Measurements from ENCODE around the gene ZNF750. TPM values are rescaled to one million over a fixed set of nuclear protein-coding genes. Genes with fewer than 3 reads are reported as not detected.

Gene ZNF750
- polyA plus RNA-seq, 1 donor (not counting 4 experiments of a cell fraction or from before 2014, with no cell fraction given) = 5.5 TPM

DNA sequence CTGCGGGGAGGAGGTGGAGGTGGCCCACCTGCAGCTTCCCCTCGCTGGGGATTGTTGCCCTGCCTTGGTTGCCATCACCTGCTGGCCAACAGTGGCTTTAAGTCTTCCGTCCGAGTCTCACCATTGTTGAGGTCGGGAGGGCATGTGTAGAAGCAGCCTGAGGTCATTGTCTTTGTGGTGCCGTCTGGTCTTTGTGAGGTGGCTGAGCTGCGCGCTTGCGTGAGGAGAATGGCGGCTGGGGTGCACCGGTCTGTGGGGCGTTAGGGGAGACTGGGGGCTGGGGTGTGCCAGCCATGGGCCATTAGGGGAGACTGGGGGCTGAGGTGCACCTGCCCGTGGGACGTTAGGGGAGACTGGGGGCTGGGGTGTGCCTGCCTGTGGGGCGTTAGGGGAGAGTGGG, 36.2 kb downstream of the ZNF750 start:
- Histone ChIP-seq H2AFZ (ENCODE audit: control insufficient read depth, low read length) (no peak overlapping the region), H3K36me3 (ENCODE audit: control insufficient read depth in 2 of 2, extremely low read depth in 1 of 2, insufficient read depth in 2 of 2, low read length in 2 of 2) (peaks cover 5 to 24% of the 10 kb centered on the region in 2 experiments), H3K27me3 (ENCODE audit: control insufficient read depth, extremely low read depth, insufficient read depth, low read length) (no peaks in the 10 kb centered on the region), H3K79me2 (ENCODE audit: control insufficient read depth, insufficient read depth, low read length) (peaks cover 30% of the 10 kb centered on the region), H4K20me1 (ENCODE audit: control insufficient read depth, extremely low read depth, insufficient read depth, low read length) (peaks cover 7% of the 10 kb centered on the region), H3K4me2 (ENCODE audit: control insufficient read depth, extremely low read depth, insufficient read depth, low read depth, low read length) (no peak overlapping the region), H3K27ac (ENCODE audit: control insufficient read depth, insufficient read depth, low read length) (no peak overlapping the region), H3K9me1 (ENCODE audit: control insufficient read depth, extremely low read depth, insufficient read depth, low read length) (no peaks in the 10 kb centered on the region), H3K4me1 (ENCODE audit: control insufficient read depth, extremely low read depth, insufficient read depth, low read length) (no peaks in the 10 kb centered on the region), H3K9ac (ENCODE audit: control insufficient read depth, extremely low read depth, insufficient read depth, low read length) (no peak overlapping the region), H3K4me3 (ENCODE audit: control insufficient read depth in 2 of 3, extremely low read depth in 1 of 3, insufficient read depth in 2 of 3, low read depth in 1 of 3, low read length in 3 of 3) (no peak overlapping the region), H3K9me3 (ENCODE audit: control insufficient read depth, low read depth, low read length) (no peaks in the 10 kb centered on the region)
- dilution Hi-C loops (cut with MboI; ENCODE audit: extremely low pct_ligation_motif_present, low sequenced_read_pairs) = no loop called here
- TF ChIP-seq, protein P1, sequence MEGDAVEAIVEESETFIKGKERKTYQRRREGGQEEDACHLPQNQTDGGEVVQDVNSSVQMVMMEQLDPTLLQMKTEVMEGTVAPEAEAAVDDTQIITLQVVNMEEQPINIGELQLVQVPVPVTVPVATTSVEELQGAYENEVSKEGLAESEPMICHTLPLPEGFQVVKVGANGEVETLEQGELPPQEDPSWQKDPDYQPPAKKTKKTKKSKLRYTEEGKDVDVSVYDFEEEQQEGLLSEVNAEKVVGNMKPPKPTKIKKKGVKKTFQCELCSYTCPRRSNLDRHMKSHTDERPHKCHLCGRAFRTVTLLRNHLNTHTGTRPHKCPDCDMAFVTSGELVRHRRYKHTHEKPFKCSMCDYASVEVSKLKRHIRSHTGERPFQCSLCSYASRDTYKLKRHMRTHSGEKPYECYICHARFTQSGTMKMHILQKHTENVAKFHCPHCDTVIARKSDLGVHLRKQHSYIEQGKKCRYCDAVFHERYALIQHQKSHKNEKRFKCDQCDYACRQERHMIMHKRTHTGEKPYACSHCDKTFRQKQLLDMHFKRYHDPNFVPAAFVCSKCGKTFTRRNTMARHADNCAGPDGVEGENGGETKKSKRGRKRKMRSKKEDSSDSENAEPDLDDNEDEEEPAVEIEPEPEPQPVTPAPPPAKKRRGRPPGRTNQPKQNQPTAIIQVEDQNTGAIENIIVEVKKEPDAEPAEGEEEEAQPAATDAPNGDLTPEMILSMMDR (optimal IDR thresholded peaks at IDR 0.05 in 1 of 3, IDR thresholded peaks at IDR 0.05 in 1 of 3, conservative IDR thresholded peaks at IDR 0.05 in 1 of 3; ENCODE audit: extremely low read depth in 1 of 3, insufficient read depth in 2 of 3, low read length in 3 of 3) = no peak
- no peak for TF ChIP-seq EZH2 (IDR thresholded peaks at IDR 0.05; ENCODE audit: low read length)
- DNase-seq (ENCODE audit: low read depth, low spot score) (no peak), FAIRE-seq (no peak)

DNA sequence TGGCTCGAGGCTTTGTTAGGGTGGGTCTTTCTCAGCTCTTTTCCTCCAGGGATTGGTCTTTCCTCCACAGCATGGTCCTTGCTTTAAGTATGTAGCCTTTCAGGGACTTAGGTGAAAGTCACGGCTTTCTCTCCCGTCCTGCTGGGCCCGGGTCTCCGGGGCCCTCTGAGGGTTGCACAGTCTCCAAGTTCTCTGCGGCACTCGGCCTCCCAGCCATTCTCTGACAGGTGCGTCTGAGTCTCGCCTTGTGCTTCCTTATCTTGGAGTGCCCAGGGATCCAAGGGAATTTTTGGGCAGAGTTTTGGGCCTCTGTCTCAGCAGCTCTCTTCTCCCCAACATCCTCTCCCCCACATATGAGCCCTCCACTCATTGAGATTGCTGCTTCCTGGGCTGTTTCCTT, 36.6 kb downstream of the ZNF750 start:
- H3K9me3 ChIP-seq (ENCODE audit: control insufficient read depth, low read depth, low read length) = no peaks in the 10 kb centered on the region
- no peak overlapping the region for H3K9ac ChIP-seq (ENCODE audit: control insufficient read depth, extremely low read depth, insufficient read depth, low read length)
- dilution Hi-C loops (cut with MboI; ENCODE audit: extremely low pct_ligation_motif_present, low sequenced_read_pairs) = no loop called here
- DNase-seq (ENCODE audit: low read depth, low spot score) (no peak), FAIRE-seq (no peak)
- H3K9me1 ChIP-seq (ENCODE audit: control insufficient read depth, extremely low read depth, insufficient read depth, low read length) = no peaks in the 10 kb centered on the region
- H3K4me1 ChIP-seq (ENCODE audit: control insufficient read depth, extremely low read depth, insufficient read depth, low read length) = no peaks in the 10 kb centered on the region
- no peaks in the 10 kb centered on the region for H3K27me3 ChIP-seq (ENCODE audit: control insufficient read depth, extremely low read depth, insufficient read depth, low read length)
- no peak overlapping the region for H2AFZ ChIP-seq (ENCODE audit: control insufficient read depth, low read length)
- peaks cover 30% of the 10 kb centered on the region for H3K79me2 ChIP-seq (ENCODE audit: control insufficient read depth, insufficient read depth, low read length)
- no peak overlapping the region for H3K27ac ChIP-seq (ENCODE audit: control insufficient read depth, insufficient read depth, low read length)
- peaks cover 5 to 24% of the 10 kb centered on the region in 2 experiments for H3K36me3 ChIP-seq (ENCODE audit: control insufficient read depth in 2 of 2, extremely low read depth in 1 of 2, insufficient read depth in 2 of 2, low read length in 2 of 2)
- peaks cover 7% of the 10 kb centered on the region for H4K20me1 ChIP-seq (ENCODE audit: control insufficient read depth, extremely low read depth, insufficient read depth, low read length)
- H3K4me3 ChIP-seq (ENCODE audit: control insufficient read depth in 2 of 3, extremely low read depth in 1 of 3, insufficient read depth in 2 of 3, low read depth in 1 of 3, low read length in 3 of 3) = no peak overlapping the region
- H3K4me2 ChIP-seq (ENCODE audit: control insufficient read depth, extremely low read depth, insufficient read depth, low read depth, low read length) = no peak overlapping the region
- no peak for TF ChIP-seq EZH2 (IDR thresholded peaks at IDR 0.05; ENCODE audit: low read length)
- TF ChIP-seq, protein P1 (optimal IDR thresholded peaks at IDR 0.05 in 1 of 3, IDR thresholded peaks at IDR 0.05 in 1 of 3, conservative IDR thresholded peaks at IDR 0.05 in 1 of 3; ENCODE audit: extremely low read depth in 1 of 3, insufficient read depth in 2 of 3, low read length in 3 of 3) = no peak

All from keratinocyte (primary cell).